Prostate gland (tissue), 2 donors: ENCODE data around the gene CABLES1. TPM values are rescaled to one million over a fixed set of nuclear protein-coding genes. Genes with fewer than 3 reads are reported as not detected.
"Not testable (repeated sequence)": the region's sequence is repeated elsewhere in the genome, so short reads cannot be mapped to it uniquely, and the experiment has no call there.

ENCODE experiments used
- DNase-seq: peaks from one replicate; pipeline ENCODE4 v3.0.0-alpha.2; 2019; ENCODE audit warnings: low spot score
- H3K27ac ChIP-seq, 2 donors: fragments of 200-600 bp; sonication (generic); 2 replicates each; pipeline ENCODE4 v1.5.1; 2017 to 2019
- H3K27me3 ChIP-seq: fragments of 200-600 bp; sonication (generic); replicated peaks from 2 replicates; pipeline ENCODE4 v1.5.1; 2019; ENCODE audit not compliant: insufficient read depth
- H3K36me3 ChIP-seq, 2 donors: fragments of 200-600 bp; sonication (generic); 1 replicate in 1 of 2; 2 replicates in 1 of 2; pipeline versions ENCODE4 v1.5.1 to v1.8.1; 2017 to 2019
- H3K4me1 ChIP-seq: fragments of 200-600 bp; sonication (generic); replicated peaks from 2 replicates; pipeline ENCODE4 v1.5.1; 2019
- H3K4me3 ChIP-seq, 2 donors: fragments of 200-600 bp; sonication (generic); 2 replicates each; pipeline ENCODE4 v1.5.1; 2017 to 2019
- H3K9me3 ChIP-seq: fragments of 200-600 bp; sonication (generic); 2 replicates; pipeline ENCODE4 v1.5.1; 2017
- CTCF ChIP-seq, 4 experiments: fragments of 200-600 bp in 2 of 4; fragments of 450-650 bp in 2 of 4; sonication (generic) in 2 of 4; IDR thresholded peaks; 1 replicate in 3 of 4; 2 replicates in 1 of 4; pipeline ENCODE4 v1.5.1; 2016 to 2019; ENCODE audit warnings: antibody characterized with exemption in 4 of 4, mild to moderate bottlenecking in 2 of 4, moderate library complexity in 2 of 4
- POLR2A ChIP-seq: fragments of 450-650 bp; IDR thresholded peaks from one replicate; pipeline ENCODE4 v1.6.1; 2016; ENCODE audit warnings: antibody characterized with exemption, mild to moderate bottlenecking
- POLR2AphosphoS5 ChIP-seq: sonication (generic); formaldehyde crosslinking; IDR thresholded peaks from one replicate; pipeline ENCODE4 v1.6.1; 2017; ENCODE audit warnings: antibody characterized with exemption
- WGBS: methylation state at CpG from one replicate; pipeline ENCODE4 v1.1.5; 2018; 5-methylcytosine and 5-hydroxymethylcytosine counted together
- intact Hi-C: fragments of 100-400 bp; cut with DNase I; formaldehyde crosslinking; loops from one replicate; pipeline ENCODE4 v1.14.2; 2022
- total RNA-seq, 2 donors: library from RNA; depleted of rRNA; stranded (reverse); fragments of >200 nt; gene quantifications; one replicate each; pipeline ENCODE4 v1.1.0, GENCODE V29; 2016

CABLES1 gene
- total RNA-seq, 2 donors from 2014 or later, result 3.9 to 16.2 TPM

GRCh38 chr18:23105581-23106219 is 29.6 kb upstream of the CABLES1 start:
- 90% methylated on average over 21 of the region's 21 CpGs for WGBS
- Histone ChIP-seq H3K4me1 (no peaks in the 10 kb centered on the region), H3K36me3 (no peaks in the 10 kb centered on the region), H3K27me3 (no peaks in the 10 kb centered on the region), H3K4me3 (no peak overlapping the region), H3K9me3 (no peaks in the 10 kb centered on the region), H3K27ac (no peak overlapping the region)
- intact Hi-C loops, result no loop called here
- no peak for DNase-seq
- TF ChIP-seq CTCF (IDR thresholded peaks at IDR 0.05), result no peak
- no peak for TF ChIP-seq POLR2AphosphoS5
- no peak for TF ChIP-seq POLR2A

GRCh38 chr18:23106575-23106974 is 28.7 kb upstream of the CABLES1 start:
- Histone ChIP-seq H3K4me3 (no peak overlapping the region), H3K9me3 (no peaks in the 10 kb centered on the region), H3K27me3 (no peaks in the 10 kb centered on the region), H3K36me3 (no peaks in the 10 kb centered on the region), H3K27ac (no peak overlapping the region), H3K4me1 (no peaks in the 10 kb centered on the region)
- TF ChIP-seq POLR2A (no peak), CTCF (IDR thresholded peaks at IDR 0.05) (peak in 1 of 4 experiments; percentile 10), POLR2AphosphoS5 (peak; percentile 5)
- 17% methylated on average over 6 of the region's 6 CpGs for WGBS
- peak; percentile 17 for DNase-seq
- intact Hi-C loops, result no loop called here

- H3K36me3 ChIP-seq, result no peaks in the 10 kb centered on the region
- intact Hi-C loops, result no loop called here
- no peaks in the 10 kb centered on the region for H3K4me1 ChIP-seq
- no peaks in the 10 kb centered on the region for H3K9me3 ChIP-seq
- TF ChIP-seq CTCF (IDR thresholded peaks at IDR 0.05), result no peak
- peak; percentile 7 for TF ChIP-seq POLR2AphosphoS5
- WGBS, result 46% methylated on average over 7 of the region's 7 CpGs
- no peak overlapping the region for H3K4me3 ChIP-seq
- H3K27ac ChIP-seq, result no peak overlapping the region
- no peaks in the 10 kb centered on the region for H3K27me3 ChIP-seq
- DNase-seq, result peak; percentile 26
These were observed 27.6 kb upstream of the CABLES1 start for GRCh38 chr18:23107718-23108117.

GRCh38 chr18:23108496-23108895 is 26.8 kb upstream of the CABLES1 start:
- intact Hi-C loops, result no loop called here
- TF ChIP-seq POLR2A (no peak), CTCF (IDR thresholded peaks at IDR 0.05) (no peak), POLR2AphosphoS5 (no peak)
- no peak overlapping the region for H3K27ac ChIP-seq
- no peak overlapping the region for H3K4me3 ChIP-seq
- WGBS, result 53% methylated on average over 5 of the region's 5 CpGs
- no peaks in the 10 kb centered on the region for H3K4me1 ChIP-seq
- DNase-seq, result no peak
- H3K9me3 ChIP-seq, result no peaks in the 10 kb centered on the region
- no peaks in the 10 kb centered on the region for H3K27me3 ChIP-seq
- H3K36me3 ChIP-seq, result no peaks in the 10 kb centered on the region

GRCh38 chr18:23109163-23109562 is 26.1 kb upstream of the CABLES1 start:
- intact Hi-C loops, H3K4me3 ChIP-seq, H3K27me3 ChIP-seq, H3K27ac ChIP-seq, H3K36me3 ChIP-seq, H3K4me1 ChIP-seq, DNase-seq, H3K9me3 ChIP-seq: not testable (repeated sequence)
- 88% methylated on average over 9 of the region's 9 CpGs for WGBS
